Transverse colon (tissue), 4 donors: ENCODE data around the gene SNRPA1. TPM values are rescaled to one million over a fixed set of nuclear protein-coding genes. Genes with fewer than 3 reads are reported as not detected.

ENCODE experiments used
- DNase-seq: peaks from one replicate; pipeline ENCODE4 v3.0.0-alpha.2; 2019
- H3K27ac ChIP-seq, 4 donors: fragments of 200-600 bp; sonication (generic); 2 replicates each; pipeline ENCODE4 v1.5.1; 2016 to 2018; ENCODE audit warnings: inconsistent platforms in 4 of 4
- H3K27me3 ChIP-seq: fragments of 200-600 bp; sonication (generic); 2 replicates; pipeline ENCODE4 v1.5.1; 2017; ENCODE audit warnings: inconsistent platforms
- H3K36me3 ChIP-seq, 4 donors: fragments of 200-600 bp; sonication (generic); 2 replicates each; pipeline ENCODE4 v1.5.1; 2017 to 2019; ENCODE audit warnings: inconsistent platforms in 4 of 4
- H3K4me1 ChIP-seq, 4 donors: fragments of 200-600 bp; sonication (generic); 2 replicates each; pipeline ENCODE4 v1.5.1; 2017 to 2020; ENCODE audit warnings: inconsistent platforms in 4 of 4
- H3K4me3 ChIP-seq, 4 donors: fragments of 200-600 bp; sonication (generic); 1 replicate in 1 of 4; 2 replicates in 3 of 4; pipeline versions ENCODE4 v1.5.1 to v1.6.1; 2017 to 2019; ENCODE audit warnings: inconsistent platforms in 4 of 4
- H3K9me3 ChIP-seq, 2 donors: fragments of 200-600 bp; sonication (generic); 2 replicates each; pipeline ENCODE4 v1.5.1; 2017 to 2019; ENCODE audit warnings: inconsistent platforms in 2 of 2
- EP300 ChIP-seq: sonication (generic); formaldehyde crosslinking; IDR thresholded peaks from one replicate; pipeline ENCODE4 v1.6.1; 2017; ENCODE audit warnings: antibody characterized with exemption, low read depth
- POLR2A ChIP-seq: fragments of 450-650 bp; IDR thresholded peaks from one replicate; pipeline ENCODE4 v1.6.1; 2016; ENCODE audit warnings: antibody characterized with exemption, mild to moderate bottlenecking, moderate library complexity
- POLR2AphosphoS5 ChIP-seq, 3 donors: sonication (generic); formaldehyde crosslinking; IDR thresholded peaks; one replicate each; pipeline ENCODE4 v1.6.1; 2016; ENCODE audit warnings: antibody characterized with exemption in 3 of 3
- WGBS, 2 donors: methylation state at CpG; one replicate each; pipeline ENCODE4 v1.1.5; 2018; ENCODE audit warnings: low coverage in 1 of 2; 5-methylcytosine and 5-hydroxymethylcytosine counted together
- in situ Hi-C, 4 donors: fragments of 200-750 bp; cut with MboI; loops; one replicate each; pipeline versions ENCODE4 v1.15.0 to v1.15.1; 2017; ENCODE audit warnings: low sequenced_read_pairs in 3 of 4, low pct_ligation_motif_present in 1 of 4, low pct_unique_long_range_greater_than_20kb in 1 of 4
- intact Hi-C: fragments of 100-400 bp; cut with DNase I; formaldehyde crosslinking; loops from one replicate; pipeline ENCODE4 v1.15.1; 2023; ENCODE audit warnings: low total_unique reads
- total RNA-seq, 4 donors: library from RNA; depleted of rRNA; stranded (reverse); fragments of >200 nt; gene quantifications; one replicate each; pipeline ENCODE4 v1.1.0, GENCODE V29; 2016
- TF ChIP-seq, protein P1 (sequence below), 5 experiments: fragments of 200-600 bp in 3 of 5; fragments of 450-650 bp in 2 of 5; sonication (generic) in 3 of 5; IDR thresholded peaks; 1 replicate in 2 of 5; 2 replicates in 3 of 5; pipeline ENCODE4 v1.5.1; 2016 to 2017; ENCODE audit warnings: antibody characterized with exemption in 5 of 5, inconsistent platforms in 3 of 5, mild to moderate bottlenecking in 2 of 5, moderate library complexity in 1 of 5

Gene SNRPA1
- total RNA-seq, 4 donors from 2014 or later, result 7.8 to 54.0 (median 25.8) TPM

DNA sequence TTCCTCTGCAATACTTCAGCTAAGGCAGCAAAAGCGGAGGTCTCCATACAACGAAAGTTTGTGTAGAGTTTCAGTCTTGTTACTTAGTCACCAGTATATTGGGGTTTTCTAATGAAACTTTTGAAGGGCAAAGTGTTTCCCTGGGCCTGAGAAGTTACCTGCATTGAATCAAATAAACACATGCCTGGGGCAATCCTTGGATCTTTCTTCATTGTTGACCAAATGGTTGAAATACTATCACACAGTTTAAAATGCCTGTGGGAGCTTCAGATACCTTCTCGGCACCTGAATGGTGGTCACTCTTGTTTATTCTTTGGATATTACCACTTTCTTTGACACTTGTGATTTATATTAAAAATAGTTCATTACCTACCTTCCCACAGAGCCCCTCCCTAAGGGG lies 42.2 kb downstream of the SNRPA1 start:
- H3K4me1 ChIP-seq, result peaks cover 10 to 36% (median 24%) of the 10 kb centered on the region in 4 donors
- no peak for TF ChIP-seq POLR2AphosphoS5 (IDR thresholded peaks at IDR 0.05)
- TF ChIP-seq, protein P1, sequence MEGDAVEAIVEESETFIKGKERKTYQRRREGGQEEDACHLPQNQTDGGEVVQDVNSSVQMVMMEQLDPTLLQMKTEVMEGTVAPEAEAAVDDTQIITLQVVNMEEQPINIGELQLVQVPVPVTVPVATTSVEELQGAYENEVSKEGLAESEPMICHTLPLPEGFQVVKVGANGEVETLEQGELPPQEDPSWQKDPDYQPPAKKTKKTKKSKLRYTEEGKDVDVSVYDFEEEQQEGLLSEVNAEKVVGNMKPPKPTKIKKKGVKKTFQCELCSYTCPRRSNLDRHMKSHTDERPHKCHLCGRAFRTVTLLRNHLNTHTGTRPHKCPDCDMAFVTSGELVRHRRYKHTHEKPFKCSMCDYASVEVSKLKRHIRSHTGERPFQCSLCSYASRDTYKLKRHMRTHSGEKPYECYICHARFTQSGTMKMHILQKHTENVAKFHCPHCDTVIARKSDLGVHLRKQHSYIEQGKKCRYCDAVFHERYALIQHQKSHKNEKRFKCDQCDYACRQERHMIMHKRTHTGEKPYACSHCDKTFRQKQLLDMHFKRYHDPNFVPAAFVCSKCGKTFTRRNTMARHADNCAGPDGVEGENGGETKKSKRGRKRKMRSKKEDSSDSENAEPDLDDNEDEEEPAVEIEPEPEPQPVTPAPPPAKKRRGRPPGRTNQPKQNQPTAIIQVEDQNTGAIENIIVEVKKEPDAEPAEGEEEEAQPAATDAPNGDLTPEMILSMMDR (IDR thresholded peaks at IDR 0.05), result no peak
- no peak for TF ChIP-seq EP300
- no peak for TF ChIP-seq POLR2A
- no peaks in the 10 kb centered on the region for H3K27me3 ChIP-seq
- intact Hi-C loops (no loop called here), in situ Hi-C loops (loop anchor here (10.0 to 25.0 kb wide), 4 partner anchors 168 to 616 kb away; partner anchors contain the start of gene LRRK1 (in 4 of the 4))
- H3K4me3 ChIP-seq, result peak overlapping the region in 3 of 4 donors; percentile 76 to 97 (median 89)
- no peaks in the 10 kb centered on the region for H3K9me3 ChIP-seq
- H3K27ac ChIP-seq, result peak overlapping the region; percentile 92 to 96 (median 94)
- no peaks in the 10 kb centered on the region for H3K36me3 ChIP-seq
- 25 to 50% methylated on average over 2 to 3 of the region's 3 CpGs for WGBS, 2 donors
- DNase-seq, result no peak

DNA sequence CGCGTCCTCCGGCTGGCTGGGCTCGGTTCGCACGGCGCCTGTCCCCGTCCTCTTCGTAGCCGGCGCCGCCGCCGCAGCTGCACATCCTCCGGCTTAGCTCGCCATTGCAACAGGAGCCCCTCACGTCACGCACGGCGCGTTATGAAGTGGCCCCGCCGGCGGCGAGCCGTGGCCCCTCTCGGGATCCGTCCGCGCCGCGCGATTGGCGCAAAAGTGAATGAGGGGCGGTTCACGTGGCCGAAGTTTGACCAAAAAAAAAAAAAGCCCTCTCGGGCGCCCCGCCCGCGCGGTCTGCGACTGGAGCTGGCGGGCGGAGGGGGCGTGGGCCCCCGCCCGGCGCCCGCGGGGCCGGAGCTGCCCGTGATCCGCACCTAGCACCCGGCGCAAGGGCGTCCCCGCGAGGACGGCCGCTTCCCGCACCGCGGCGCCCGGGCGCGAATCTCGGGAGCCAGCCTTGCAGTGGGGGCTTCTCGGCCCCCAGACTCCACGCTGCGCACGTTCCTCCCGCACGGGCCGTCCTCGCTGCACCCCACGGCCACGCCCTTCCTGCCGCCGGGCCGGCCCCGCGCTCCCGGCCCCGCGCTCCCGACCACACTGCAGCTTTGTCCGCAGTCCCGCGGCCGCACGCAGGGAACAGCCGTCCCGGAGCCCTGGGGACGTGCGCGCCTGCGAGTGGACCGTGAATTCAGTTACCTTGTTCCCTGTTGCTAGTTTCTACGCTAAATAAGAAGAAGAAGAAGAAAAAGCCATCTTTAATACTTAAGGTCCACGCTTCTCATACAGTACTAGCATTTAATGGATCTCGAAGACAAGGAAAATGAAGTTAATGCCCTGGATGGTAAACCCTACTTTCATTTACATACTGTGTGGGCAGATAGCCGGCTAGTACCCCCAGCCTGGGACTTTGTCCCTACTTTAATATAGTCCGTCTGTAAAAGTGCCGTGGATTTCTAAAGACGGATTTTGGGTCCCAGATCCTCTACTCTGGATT lies 42.9 kb downstream of the SNRPA1 start, which contains the start of gene CHSY1:
Gene CHSY1, minus strand, starts transcription at position 219 of the 991 bp plus-strand sequence. CDS start 592 bp downstream, outside the sequence.
- Histone ChIP-seq H3K27ac (peak within 1 kb of the TSS; percentile 92 to 96 (median 94)), H3K9me3 (no peaks in the 10 kb centered on the region), H3K36me3 (no peaks in the 10 kb centered on the region), H3K27me3 (no peaks in the 10 kb centered on the region), H3K4me1 (peaks cover 10 to 43% (median 26%) of the 10 kb centered on the region in 4 donors), H3K4me3 (peak within 1 kb of the TSS; percentile 75 to 97 (median 88))
- intact Hi-C loops (no loop called here), in situ Hi-C loops (loop anchor here (10.0 to 25.0 kb wide), 4 partner anchors 167 to 615 kb away; partner anchors contain the start of gene LRRK1 (in 4 of the 4))
- 1 to 3% methylated on average over 6 to 81 of the region's 108 CpGs for WGBS, 2 donors
- peak; percentile 93 for DNase-seq
- TF ChIP-seq POLR2A, result peak; percentile 67
- TF ChIP-seq, protein P1 (IDR thresholded peaks at IDR 0.05), result no peak
- peak; percentile 96 to 97 (median 97) for TF ChIP-seq POLR2AphosphoS5 (IDR thresholded peaks at IDR 0.05)

DNA sequence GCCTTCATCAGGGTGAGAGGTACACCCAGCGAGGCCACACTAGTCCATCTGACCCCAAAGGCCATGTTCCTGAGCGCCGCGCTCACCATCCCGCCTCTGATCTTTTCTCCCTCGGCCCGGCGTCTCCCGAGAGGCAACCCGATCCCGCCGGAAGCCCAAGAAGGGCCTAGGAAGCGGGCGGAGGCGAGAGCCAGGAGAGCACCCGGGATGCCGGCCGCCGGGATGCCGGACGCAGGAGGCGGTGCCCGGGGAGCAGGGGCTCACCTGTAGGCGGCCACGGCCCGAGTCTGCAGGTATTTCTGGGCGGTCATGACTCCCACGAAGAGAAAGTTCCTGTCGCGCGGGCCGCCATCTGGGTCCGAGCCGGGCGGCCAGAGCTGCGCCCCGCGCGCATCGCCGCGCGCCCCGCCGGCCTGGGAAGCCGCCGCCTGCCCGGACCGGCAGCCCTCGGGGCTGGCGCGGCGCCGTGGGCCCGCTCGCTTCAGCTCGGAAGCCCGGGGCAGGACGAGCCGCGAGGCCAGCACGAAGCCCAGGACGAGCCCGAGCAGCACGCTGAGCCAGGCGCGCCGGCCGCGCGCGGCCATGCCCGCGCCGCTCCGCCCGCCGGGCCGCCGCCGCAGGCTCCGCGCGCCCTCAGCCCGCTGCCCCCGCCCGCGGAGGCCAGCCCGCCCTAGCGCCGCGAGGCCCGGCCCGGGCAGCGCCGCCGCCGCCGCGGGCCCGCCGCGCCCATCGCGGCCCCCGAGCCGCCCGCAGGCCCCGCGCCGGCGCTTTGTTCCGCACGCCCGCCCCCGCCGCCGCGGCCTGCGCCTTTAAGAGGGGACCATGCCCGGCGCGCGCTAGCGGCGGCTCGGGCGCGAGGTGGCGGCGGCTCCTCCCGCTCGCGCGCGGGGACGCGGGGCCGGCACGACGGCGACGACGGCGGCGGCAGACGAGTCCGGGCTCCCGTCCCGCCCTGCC lies 43.9 kb downstream of the SNRPA1 start:
- no peaks in the 10 kb centered on the region for H3K36me3 ChIP-seq
- no peak for DNase-seq
- peak overlapping the region; percentile 92 to 96 (median 94) for H3K27ac ChIP-seq
- in situ Hi-C loops, result loop anchor here (10.0 to 25.0 kb wide), 4 partner anchors 166 to 614 kb away; partner anchors contain the start of gene LRRK1 (in 4 of the 4)
- no peaks in the 10 kb centered on the region for H3K9me3 ChIP-seq
- H3K4me3 ChIP-seq, result peak overlapping the region; percentile 75 to 97 (median 88)
- WGBS, 2 donors, result 2% methylated on average over 28 of the region's 150 CpGs; no CpG with 5 or more reads in 1 of the 2 donors
- TF ChIP-seq POLR2AphosphoS5 (IDR thresholded peaks at IDR 0.05), result no peak
- TF ChIP-seq, protein P1 (IDR thresholded peaks at IDR 0.05), result peak in 1 of 5 experiments; percentile 6
- no peaks in the 10 kb centered on the region for H3K27me3 ChIP-seq
- peaks cover 10 to 48% (median 27%) of the 10 kb centered on the region in 4 donors for H3K4me1 ChIP-seq
- intact Hi-C loops, result no loop called here
